Astrocyte (in vitro differentiated cells and primary cell): Measurements from ENCODE around the gene VAV2. TPM values are rescaled to one million over a fixed set of nuclear protein-coding genes. Genes with fewer than 3 reads are reported as not detected.

ENCODE experiments used
- DNase-seq: peaks from one replicate; pipeline ENCODE4 v3.0.0-alpha.2; 2010; ENCODE audit warnings: low read depth
- FAIRE-seq: peaks from 2 replicates; lab custom pipeline; 2011; peaks lifted over from hg19 to GRCh38; lab: Jason Lieb, UNC
- H2AFZ ChIP-seq: 2 replicates; pipeline ENCODE4 v1.6.0; 2012; ENCODE audit warnings: low read depth, low read length, inconsistent platforms
- H3K27ac ChIP-seq: 2 replicates; pipeline ENCODE4 v1.5.1; 2011; ENCODE audit warnings: low read depth, low read length, inconsistent platforms
- H3K27me3 ChIP-seq: 2 replicates; pipeline ENCODE4 v1.6.0; 2011; ENCODE audit warnings: low read length, inconsistent platforms; ENCODE audit not compliant: insufficient read depth
- H3K36me3 ChIP-seq: 2 replicates; pipeline ENCODE4 v1.5.1; 2011; ENCODE audit warnings: low read length, inconsistent platforms; ENCODE audit not compliant: insufficient read depth
- H3K4me1 ChIP-seq: 2 replicates; pipeline ENCODE4 v1.5.1; 2011; ENCODE audit warnings: low read length, inconsistent platforms; ENCODE audit not compliant: insufficient read depth
- H3K4me2 ChIP-seq: 2 replicates; pipeline ENCODE4 v1.6.0; 2012; ENCODE audit warnings: low read length, inconsistent platforms
- H3K4me3 ChIP-seq: 2 replicates; pipeline ENCODE4 v1.5.1; 2011; ENCODE audit warnings: low read depth, mild to moderate bottlenecking, low read length, inconsistent platforms; ENCODE audit not compliant: insufficient read depth
- H3K79me2 ChIP-seq: 2 replicates; pipeline ENCODE4 v1.6.0; 2012; ENCODE audit warnings: mild to moderate bottlenecking, low read length, inconsistent platforms; ENCODE audit not compliant: insufficient read depth
- H3K9ac ChIP-seq: 2 replicates; pipeline ENCODE4 v1.6.0; 2012; ENCODE audit warnings: mild to moderate bottlenecking, low read length, inconsistent platforms
- H3K9me3 ChIP-seq: 2 replicates; pipeline ENCODE4 v1.5.1; 2012; ENCODE audit warnings: low read depth, mild to moderate bottlenecking, low read length, inconsistent platforms; ENCODE audit not compliant: insufficient read depth
- H4K20me1 ChIP-seq: 2 replicates; pipeline ENCODE4 v1.6.0; 2012; ENCODE audit warnings: low read length, inconsistent platforms; ENCODE audit not compliant: insufficient read depth
- H3K27ac Mint-ChIP-seq: one replicate; pipeline ENCODE4 v1.8.0; 2021; ENCODE audit warnings: mild to moderate bottlenecking, mixed read lengths; ENCODE audit not compliant: unreplicated experiment
- H3K27me3 Mint-ChIP-seq: one replicate; pipeline ENCODE4 v1.8.0; 2021; ENCODE audit warnings: low read depth, mixed read lengths; ENCODE audit not compliant: unreplicated experiment
- H3K36me3 Mint-ChIP-seq: one replicate; pipeline ENCODE4 v1.8.0; 2021; ENCODE audit warnings: low read depth, mixed read lengths; ENCODE audit not compliant: unreplicated experiment
- H3K4me1 Mint-ChIP-seq: one replicate; pipeline ENCODE4 v1.8.0; 2021; ENCODE audit warnings: low read depth, mixed read lengths; ENCODE audit not compliant: unreplicated experiment
- H3K4me3 Mint-ChIP-seq: one replicate; pipeline ENCODE4 v1.8.0; 2021; ENCODE audit warnings: mild to moderate bottlenecking, moderate library complexity, mixed read lengths; ENCODE audit not compliant: unreplicated experiment
- H3K9me3 Mint-ChIP-seq: one replicate; pipeline ENCODE4 v1.8.0; 2021; ENCODE audit warnings: mild to moderate bottlenecking, mixed read lengths; ENCODE audit not compliant: unreplicated experiment
- CTCF ChIP-seq: IDR thresholded peaks from 2 replicates; pipeline ENCODE4 v1.5.1; 2011; ENCODE audit warnings: low read depth, mild to moderate bottlenecking, inconsistent platforms, low read length, moderate library complexity; ENCODE audit not compliant: insufficient read depth
- EZH2 ChIP-seq: IDR thresholded peaks from 2 replicates; pipeline ENCODE4 v1.6.1; 2012; ENCODE audit warnings: mild to moderate bottlenecking, low read length, inconsistent platforms; ENCODE audit not compliant: insufficient read depth
- total RNA-seq: library from RNA; stranded (reverse); gene quantifications from 2 replicates; pipeline ENCODE4 v1.2.1, GENCODE V29; 2021

The VAV2 gene
- total RNA-seq, 1 donor from 2014 or later, result 36.5 TPM

GRCh38 chr9:133942206-133942975 is 49.7 kb downstream of the VAV2 start:
- H3K9me3 Mint-ChIP-seq, result no peaks in the 10 kb centered on the region
- peaks cover 15% of the 10 kb centered on the region for H3K36me3 Mint-ChIP-seq
- peaks cover 30% of the 10 kb centered on the region for H3K4me1 ChIP-seq
- no peaks in the 10 kb centered on the region for H3K27me3 ChIP-seq
- H3K27me3 Mint-ChIP-seq, result no peaks in the 10 kb centered on the region
- no peaks in the 10 kb centered on the region for H3K36me3 ChIP-seq
- H3K4me2 ChIP-seq, result no peak overlapping the region
- DNase-seq (no peak), FAIRE-seq (no peak)
- H3K4me1 Mint-ChIP-seq, result peaks cover 3% of the 10 kb centered on the region
- no peak overlapping the region for H3K4me3 ChIP-seq
- H4K20me1 ChIP-seq, result peaks cover 93% of the 10 kb centered on the region
- no peak overlapping the region for H3K27ac Mint-ChIP-seq
- no peak overlapping the region for H3K4me3 Mint-ChIP-seq
- TF ChIP-seq CTCF, result no peak
- TF ChIP-seq EZH2, result no peak
- H3K27ac ChIP-seq, result no peak overlapping the region
- peaks cover 82% of the 10 kb centered on the region for H3K79me2 ChIP-seq
- H3K9ac ChIP-seq, result no peak overlapping the region
- H3K9me3 ChIP-seq, result no peaks in the 10 kb centered on the region
- no peak overlapping the region for H2AFZ ChIP-seq

- Mint-ChIP-seq H3K4me3 (no peak overlapping the region), H3K27me3 (no peaks in the 10 kb centered on the region), H3K9me3 (no peaks in the 10 kb centered on the region), H3K36me3 (peaks cover 14% of the 10 kb centered on the region), H3K4me1 (peaks cover 14% of the 10 kb centered on the region), H3K27ac (no peak overlapping the region)
- H3K4me3 ChIP-seq, result no peak overlapping the region
- H2AFZ ChIP-seq, result no peak overlapping the region
- no peak overlapping the region for H3K9ac ChIP-seq
- no peaks in the 10 kb centered on the region for H3K9me3 ChIP-seq
- FAIRE-seq (no peak), DNase-seq (no peak)
- H3K27me3 ChIP-seq, result no peaks in the 10 kb centered on the region
- H3K36me3 ChIP-seq, result peaks cover 4% of the 10 kb centered on the region
- no peak overlapping the region for H3K4me2 ChIP-seq
- H3K27ac ChIP-seq, result no peak overlapping the region
- peaks cover 47% of the 10 kb centered on the region for H3K4me1 ChIP-seq
- H4K20me1 ChIP-seq, result peaks cover 83% of the 10 kb centered on the region
- peaks cover 66% of the 10 kb centered on the region for H3K79me2 ChIP-seq
- TF ChIP-seq CTCF (no peak), EZH2 (no peak)
Observed at GRCh38 chr9:133939845-133940244, 52.3 kb downstream of the VAV2 start.

GRCh38 chr9:133939171-133939785 is 52.8 kb downstream of the VAV2 start:
- Histone ChIP-seq H3K36me3 (peaks cover 4% of the 10 kb centered on the region), H3K9me3 (no peaks in the 10 kb centered on the region), H2AFZ (no peak overlapping the region), H3K4me2 (no peak overlapping the region), H3K27me3 (no peaks in the 10 kb centered on the region), H4K20me1 (peaks cover 83% of the 10 kb centered on the region), H3K4me1 (peaks cover 46% of the 10 kb centered on the region), H3K9ac (no peak overlapping the region), H3K79me2 (peaks cover 61% of the 10 kb centered on the region), H3K4me3 (no peak overlapping the region), H3K27ac (no peak overlapping the region)
- no peak for TF ChIP-seq CTCF
- no peak for TF ChIP-seq EZH2
- Mint-ChIP-seq H3K4me3 (no peak overlapping the region), H3K36me3 (peaks cover 16% of the 10 kb centered on the region), H3K4me1 (peaks cover 19% of the 10 kb centered on the region), H3K27ac (no peak overlapping the region), H3K9me3 (no peaks in the 10 kb centered on the region), H3K27me3 (no peaks in the 10 kb centered on the region)
- no peak for DNase-seq
- FAIRE-seq, result no peak
